GM19324 (cell line): ENCODE data around the gene PLXNB3.

Experiments
- ATAC-seq: cut with Tn5 transposase; IDR thresholded peaks from one replicate; pipeline ENCODE4 v1.9.1; 2021; ENCODE audit warnings: mild to moderate bottlenecking, moderate library complexity; ENCODE audit not compliant: unreplicated experiment, low FRiP score

Gene PLXNB3

DNA sequence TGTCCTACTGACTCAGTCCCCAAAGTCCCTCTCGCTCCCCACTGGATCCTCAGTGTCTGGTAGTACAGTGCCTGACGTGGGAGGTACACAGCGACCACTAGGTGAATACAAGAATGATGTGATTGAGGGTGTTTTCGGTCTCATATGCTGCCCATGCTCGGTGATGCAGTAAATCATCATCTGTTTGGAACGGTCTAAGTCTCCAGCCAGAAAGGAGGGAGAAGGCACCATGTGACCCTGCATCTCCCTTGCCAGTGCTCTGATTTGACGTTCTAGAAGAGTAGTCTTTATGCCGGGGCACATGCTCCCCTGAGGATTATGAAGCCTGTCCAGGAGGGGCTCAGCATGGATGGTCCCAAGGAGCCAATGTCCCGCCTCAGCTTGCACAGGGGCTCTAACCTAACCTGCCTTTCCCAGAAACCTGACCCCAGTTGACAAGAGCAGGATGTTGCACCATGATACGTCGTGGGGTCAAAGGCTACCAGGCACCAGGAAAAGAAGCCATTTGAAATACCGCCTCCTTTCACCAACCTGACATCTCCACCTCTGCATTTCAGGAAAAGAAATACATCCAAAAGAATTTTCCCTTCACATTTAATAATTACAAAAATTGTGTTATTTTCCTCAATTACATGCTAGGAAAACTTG is 13.8 kb upstream of the PLXNB3 start:
- no peak for ATAC-seq

DNA sequence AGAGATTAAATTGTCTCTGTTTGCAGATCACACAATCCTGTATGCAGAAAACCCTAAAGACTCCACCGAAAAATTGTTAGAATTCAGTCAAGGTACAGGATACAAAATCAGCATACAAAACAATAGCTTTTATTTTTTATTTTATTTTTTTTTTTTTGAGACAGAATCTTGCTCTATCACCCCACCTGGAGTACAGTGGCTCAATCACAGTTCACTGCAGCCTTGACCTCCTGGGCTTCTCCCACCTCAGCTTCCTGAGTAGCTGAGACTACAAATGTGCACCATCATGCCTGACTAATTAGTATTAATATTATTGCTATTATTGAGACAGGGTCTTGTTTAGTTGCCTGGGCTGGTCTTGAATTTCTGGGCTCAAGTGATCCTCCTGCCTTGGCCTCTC is 8.9 kb upstream of the PLXNB3 start:
- no peak for ATAC-seq

DNA sequence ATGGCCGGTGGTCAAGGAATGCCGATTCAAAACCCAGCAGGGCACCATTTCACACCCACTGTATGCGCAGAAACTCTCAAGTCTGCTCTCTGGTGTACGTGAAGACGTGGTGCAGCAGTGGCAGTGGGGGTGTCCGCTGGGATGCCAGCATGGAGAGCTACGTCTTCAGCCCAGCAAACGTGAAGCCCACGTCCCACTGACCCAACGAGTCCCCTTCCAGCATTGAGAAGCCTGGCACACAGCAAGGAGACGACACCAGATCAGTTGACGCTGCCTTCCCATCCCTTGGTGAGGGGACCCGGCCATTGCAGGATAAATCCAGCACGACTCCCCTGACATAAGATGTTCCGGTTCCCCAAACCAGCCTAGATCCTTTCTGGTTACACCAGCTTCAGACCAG is 2.2 kb upstream of the PLXNB3 start:
- no peak for ATAC-seq

DNA sequence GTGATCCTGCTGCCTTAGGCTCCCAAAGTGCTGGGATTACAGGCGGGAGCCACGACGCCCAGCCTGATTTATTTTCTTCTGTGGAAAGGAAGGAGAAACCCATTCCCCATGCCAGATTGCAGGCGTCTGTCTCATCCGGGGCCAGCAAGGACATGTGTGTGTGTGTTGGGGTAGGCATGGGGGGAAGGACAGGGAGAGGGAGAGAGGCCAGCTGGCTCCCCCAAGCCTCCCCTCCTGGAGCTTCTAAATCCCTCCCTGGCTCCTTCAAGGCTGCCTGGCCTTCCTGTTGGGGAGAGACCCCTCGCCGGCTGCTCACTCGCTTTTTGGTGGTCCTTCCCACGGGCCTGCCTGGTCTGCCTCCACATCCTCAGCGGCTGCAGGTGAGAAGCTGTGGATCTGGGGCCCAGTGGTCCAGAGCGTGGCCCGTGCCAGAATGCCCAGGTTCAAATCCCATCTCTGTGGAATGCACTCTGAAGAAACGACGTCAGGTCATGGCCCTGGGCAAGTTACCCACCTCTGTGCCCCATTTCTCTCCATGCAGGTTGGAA is 1.3 kb upstream of the PLXNB3 start:
- ATAC-seq = no peak

DNA sequence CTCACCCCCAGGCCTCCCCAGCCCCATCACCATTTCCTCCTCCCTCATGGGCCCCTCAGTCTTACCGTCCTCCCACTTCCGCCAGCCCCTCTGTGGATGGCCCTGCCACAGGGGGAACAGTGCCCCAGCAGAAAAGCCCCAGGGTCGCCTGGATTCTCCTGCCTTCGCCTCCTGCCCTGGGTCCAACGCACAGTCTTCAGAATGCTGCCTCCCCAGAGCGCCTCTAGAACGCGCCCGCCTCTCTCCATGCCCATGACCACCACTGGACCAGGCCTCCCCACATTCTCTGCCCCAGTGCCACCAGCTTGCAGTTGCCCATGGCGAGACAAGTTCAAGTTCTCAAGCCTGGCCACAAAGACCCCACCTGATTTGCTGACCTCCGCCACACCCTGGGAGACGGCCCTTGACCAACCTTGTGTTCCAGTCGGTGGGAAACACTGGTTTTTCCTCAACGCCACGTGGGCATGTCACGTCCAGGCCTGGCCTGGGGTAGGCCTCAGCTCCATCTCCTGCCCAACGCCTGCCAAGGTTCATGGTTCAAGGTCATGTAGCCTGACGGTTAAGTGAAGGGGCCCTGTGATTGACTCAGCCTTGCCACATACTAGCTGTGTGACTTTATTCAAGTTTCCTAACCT is 634 bp upstream of the PLXNB3 start:
- no peak for ATAC-seq

DNA sequence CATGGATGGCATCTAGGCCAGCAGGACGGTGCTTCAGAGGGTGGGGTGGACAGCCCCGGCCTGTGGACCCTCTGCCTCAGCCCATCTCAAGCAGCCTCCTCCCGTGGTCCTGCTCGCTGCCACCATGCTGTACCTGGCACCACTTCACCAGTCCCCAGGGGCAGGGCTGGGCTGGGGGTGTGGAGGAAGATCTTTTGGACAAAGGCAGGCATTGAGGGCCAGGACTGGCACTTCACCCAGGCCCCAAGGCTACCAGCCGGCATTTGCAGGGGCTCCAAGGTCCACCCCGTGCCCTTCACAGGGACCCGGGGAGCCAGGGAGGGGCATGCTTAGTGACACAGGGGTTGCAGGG is 713 bp downstream of the PLXNB3 start:
- ATAC-seq = no peak

DNA sequence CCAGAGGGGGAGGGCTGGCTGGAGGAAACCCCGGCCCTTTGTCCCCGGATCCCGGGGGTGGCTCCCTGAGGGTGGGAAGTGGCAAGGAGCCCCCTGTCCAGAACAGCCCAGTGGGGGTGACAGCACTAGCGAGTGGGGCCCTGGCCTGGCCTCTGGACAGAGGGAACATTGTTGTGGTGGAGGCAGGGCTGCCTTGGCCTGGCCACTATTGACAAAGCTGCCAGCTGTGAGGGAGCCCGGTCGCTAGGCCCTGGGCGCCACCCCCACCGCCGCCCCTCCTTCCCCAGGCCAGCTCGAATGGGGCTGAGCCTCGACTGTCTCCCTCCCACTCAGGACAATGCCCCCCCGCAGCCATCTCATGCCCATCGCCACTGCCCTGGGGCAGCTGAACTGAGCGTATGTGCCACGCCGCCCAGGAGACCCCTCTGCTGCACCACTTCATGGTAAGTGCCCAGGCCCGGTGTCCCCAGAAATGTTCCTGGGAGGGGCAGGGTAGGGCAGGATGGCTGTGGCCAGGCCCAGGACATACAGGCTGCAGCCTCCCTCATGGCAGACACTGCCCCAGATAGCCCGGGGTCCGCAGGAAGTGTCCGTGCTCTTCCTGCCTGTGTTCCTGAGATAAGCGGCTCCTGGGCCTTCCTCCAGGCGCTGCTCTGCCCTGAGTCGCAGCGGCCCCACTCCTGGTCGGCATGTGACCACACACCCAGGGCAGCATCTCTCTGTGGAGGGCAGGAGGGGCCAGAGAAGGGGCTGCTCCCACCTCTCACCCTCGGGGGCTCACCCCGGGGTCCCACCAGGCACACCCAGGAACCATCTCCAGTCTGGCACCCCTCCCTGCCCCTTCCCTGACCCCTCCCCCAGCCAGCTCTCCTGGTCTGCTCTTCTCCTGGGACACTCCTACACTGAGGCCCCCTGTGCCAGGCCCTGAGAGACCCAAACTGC is 1.4 kb downstream of the PLXNB3 start:
- ATAC-seq = no peak

DNA sequence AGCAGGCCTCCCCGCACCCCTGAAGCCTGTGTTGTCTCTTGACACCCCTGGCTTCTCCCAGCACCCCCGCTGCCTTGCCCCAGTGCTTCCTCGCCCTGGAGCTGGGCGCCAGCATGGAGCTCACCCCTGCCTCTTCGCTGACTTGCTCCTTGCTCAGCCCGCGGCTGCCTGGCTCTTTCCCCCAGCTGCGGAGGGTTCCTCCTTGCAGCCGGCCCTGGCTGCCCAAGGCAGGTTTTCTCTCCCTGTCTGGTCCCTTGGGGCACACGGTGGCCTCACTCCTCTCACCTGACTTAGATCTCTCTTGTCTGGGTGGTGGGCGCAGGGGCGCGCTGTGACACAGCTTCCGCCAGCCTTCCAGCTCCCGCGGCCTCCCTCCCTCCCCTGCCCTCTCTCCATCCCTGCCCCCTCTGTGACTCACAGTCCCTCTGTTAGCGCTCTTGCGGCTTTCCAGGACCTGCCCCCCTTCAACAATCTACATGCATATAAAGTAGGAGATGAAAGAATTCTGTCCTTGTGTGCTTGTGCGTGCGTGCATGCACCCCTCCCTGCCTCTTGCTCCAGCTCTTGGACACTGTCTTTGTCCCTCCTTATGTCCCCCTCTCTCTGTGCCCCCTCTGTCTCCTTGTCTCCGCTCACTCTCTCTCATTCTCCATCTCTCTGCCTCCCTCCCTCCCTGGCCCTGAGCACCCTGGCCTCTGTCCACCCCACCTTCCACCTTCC is 2.2 kb downstream of the PLXNB3 start:
- no peak for ATAC-seq

DNA sequence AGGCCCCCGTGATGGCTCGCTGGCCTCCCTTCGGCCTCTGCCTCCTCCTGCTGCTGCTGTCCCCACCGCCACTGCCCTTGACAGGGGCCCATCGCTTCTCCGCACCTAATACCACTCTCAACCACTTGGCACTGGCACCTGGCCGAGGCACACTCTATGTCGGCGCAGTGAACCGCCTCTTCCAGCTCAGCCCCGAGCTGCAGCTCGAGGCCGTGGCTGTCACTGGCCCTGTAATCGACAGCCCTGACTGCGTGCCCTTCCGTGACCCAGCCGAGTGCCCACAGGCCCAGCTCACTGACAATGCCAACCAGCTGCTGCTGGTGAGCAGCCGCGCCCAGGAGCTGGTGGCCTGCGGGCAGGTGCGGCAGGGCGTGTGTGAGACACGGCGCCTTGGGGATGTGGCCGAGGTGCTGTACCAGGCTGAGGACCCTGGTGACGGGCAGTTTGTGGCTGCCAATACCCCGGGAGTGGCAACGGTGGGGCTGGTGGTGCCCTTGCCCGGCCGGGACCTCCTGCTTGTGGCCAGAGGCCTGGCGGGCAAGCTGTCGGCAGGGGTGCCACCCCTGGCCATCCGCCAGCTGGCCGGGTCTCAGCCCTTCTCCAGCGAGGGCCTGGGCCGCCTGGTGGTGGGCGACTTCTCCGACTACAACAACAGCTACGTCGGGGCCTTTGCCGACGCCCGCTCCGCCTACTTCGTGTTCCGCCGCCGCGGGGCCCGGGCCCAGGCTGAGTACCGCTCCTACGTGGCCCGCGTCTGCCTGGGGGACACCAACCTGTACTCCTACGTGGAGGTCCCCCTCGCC is 3.0 kb downstream of the PLXNB3 start:
- ATAC-seq = no peak

DNA sequence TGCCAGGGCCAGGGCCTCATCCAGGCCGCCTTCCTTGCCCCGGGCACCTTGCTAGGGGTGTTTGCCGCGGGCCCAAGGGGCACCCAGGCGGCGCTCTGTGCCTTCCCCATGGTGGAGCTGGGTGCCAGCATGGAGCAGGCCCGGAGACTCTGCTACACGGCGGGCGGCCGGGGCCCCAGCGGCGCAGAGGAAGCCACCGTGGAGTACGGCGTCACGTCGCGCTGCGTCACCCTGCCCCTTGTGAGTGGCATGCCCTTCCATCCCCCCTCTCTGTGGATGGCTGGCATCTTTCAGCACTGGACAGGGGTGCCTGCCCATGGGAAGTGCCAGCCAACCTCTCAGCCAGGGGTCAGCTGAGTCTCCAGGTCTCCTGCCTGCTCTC is 3.6 kb downstream of the PLXNB3 start:
- no peak for ATAC-seq

DNA sequence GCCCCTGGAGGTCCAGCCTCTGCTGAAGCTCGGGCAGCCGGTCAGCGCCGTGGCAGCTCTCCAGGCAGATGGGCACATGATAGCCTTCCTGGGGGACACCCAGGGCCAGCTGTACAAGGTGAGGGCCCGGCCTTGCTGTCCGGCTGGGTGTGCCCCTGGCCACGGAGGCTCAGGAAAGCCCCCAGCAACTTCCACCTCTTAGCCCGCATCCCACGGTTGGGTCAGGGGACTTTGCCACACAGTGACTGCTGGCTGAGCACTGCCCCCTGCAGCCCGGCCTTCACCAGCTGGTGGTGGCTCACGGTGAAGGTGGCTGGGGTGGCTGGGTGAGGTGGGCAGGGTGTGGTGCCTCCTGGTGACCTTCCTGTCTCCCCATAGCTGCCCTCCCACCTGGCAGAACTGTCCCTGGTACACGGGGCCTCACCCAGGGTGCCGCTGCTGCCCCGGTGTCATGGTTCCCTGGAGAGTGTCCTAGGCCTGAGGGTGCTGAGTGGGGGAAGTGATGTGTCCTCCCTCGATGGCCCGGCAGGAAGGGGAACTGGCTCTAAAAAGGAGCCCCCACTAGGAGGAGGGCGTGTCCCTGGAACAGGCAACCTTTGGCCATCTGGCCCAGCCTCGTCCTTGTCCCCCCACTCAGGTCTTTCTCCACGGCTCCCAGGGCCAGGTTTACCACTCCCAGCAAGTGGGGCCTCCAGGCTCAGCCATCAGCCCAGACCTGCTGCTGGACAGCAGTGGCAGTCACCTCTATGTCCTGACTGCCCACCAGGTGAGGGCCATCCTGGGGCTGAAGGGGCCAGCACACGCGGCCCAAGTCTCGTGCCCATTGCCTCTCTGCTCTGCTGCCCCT is 4.5 kb downstream of the PLXNB3 start:
- ATAC-seq = no peak

DNA sequence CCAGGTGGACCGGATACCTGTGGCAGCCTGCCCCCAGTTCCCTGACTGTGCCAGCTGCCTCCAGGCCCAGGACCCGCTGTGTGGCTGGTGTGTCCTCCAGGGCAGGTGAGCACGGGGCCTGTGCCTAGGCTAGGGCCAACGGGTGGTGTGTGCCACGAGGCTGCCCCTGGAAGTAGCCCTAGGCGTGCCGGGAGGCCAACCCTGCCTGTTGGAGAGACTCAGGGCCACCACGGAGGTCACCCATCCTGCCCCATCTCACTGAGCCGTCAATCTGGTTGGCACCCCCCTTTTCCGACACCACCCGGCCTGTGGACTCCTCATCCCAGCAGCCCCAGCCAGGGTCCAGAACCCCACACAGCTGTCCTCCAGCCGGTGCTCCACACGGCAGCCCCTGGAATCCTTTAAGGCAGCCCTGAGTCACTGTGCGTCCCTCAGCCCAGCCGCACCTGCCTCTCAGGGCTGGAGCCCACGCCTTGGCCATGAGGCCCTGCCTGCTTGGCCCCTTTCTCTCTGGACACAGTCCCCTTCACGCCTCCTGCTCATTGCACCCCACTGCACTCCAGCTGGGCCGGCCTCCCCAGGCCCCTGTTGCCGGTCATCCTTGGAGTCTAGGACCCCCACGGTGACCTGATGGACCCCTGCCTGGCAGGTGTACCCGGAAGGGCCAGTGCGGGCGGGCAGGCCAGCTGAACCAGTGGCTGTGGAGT is 5.3 kb downstream of the PLXNB3 start:
- ATAC-seq = no peak

DNA sequence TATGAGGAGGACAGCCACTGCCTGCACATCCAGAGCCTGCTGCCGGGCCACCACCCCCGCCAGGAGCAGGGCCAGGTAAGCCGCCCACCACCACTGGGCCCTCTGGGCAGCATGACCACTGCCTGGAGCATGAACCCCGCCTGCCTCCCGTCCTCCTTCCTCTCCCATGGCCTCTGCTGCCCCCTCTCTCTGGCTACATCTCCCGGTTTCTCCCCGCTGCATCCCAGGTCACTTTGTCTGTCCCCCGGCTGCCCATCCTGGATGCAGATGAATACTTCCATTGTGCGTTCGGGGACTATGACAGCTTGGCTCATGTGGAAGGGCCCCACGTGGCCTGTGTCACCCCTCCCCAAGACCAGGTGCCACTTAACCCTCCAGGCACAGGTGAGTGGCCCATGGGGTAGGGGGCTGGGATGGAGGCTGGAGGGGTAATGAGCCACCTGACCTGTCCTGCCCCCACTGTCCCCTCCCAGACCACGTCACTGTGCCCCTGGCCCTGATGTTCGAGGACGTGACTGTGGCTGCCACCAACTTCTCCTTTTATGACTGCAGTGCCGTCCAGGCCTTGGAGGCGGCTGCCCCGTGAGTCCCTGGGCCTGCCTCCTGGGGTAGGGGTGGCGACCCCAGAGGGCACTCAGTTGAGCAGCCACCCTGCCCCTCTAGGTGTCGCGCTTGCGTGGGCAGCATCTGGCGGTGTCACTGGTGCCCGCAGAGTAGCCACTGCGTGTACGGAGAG is 6.0 kb downstream of the PLXNB3 start:
- ATAC-seq = no peak

DNA sequence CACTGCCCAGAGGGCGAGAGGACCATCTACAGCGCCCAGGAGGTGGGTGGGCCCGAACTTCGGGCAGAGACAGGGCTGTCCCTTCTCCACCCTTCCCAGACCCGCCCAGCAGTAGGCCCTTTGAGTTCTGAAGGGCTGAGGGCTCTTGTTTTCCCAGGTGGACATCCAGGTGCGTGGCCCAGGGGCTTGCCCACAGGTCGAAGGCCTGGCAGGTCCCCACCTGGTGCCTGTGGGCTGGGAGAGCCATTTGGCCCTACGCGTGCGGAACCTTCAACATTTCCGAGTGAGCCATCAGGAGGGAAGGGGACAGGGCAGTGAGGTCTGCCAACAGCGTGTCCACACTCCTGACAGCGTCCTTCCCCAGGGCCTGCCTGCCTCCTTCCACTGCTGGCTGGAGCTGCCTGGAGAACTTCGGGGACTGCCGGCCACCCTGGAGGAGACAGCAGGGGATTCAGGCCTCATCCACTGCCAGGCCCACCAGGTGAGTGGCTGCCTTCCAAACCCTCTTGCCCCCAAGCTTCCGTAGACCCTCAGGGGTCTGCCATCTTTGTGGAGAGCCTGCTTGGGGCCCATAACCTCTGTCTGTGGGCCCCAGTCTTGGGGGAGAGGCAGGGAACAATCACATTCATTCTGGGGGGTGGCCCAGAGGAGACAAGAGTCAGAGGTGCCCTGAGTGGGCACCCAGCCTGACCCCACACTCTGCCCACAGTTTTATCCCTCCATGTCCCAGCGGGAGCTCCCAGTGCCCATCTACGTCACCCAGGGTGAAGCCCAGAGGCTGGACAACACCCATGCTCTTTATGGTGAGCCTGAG is 6.8 kb downstream of the PLXNB3 start:
- no peak for ATAC-seq

DNA sequence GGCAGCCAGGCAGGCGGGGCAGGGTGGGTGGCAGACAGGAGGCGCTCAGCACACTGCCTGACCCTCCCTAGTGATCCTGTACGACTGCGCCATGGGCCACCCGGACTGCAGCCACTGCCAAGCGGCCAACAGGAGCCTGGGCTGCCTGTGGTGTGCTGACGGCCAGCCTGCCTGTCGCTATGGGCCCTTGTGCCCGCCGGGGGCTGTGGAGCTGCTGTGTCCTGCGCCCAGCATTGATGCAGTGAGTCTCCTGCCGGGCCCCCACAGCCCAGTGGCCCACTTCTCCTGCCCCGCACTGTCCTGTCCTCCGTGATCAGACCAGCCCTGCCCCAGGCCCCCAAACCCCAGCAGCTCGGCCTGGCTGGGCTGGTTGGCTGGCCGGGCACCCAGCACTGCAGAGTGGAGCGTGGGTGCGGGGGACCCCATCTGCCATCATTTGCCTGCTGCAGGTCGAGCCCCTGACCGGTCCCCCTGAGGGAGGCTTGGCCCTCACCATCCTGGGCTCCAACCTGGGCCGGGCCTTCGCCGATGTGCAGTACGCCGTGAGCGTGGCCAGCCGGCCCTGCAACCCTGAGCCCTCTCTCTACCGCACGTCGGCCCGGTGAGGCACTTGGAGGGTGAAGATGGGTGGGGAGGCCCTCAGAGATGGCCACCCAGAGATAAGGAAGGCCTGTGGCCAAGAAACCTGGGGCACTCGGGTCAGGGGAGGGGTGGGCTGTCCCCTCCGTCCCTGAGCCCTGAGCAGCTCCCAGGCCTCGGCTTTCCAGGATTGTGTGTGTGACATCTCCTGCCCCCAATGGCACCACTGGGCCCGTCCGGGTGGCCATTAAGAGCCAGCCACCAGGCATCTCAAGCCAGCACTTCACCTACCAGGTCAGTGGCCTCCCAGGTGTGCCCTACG is 7.6 kb downstream of the PLXNB3 start:
- ATAC-seq = no peak
